ENCODE results near the gene H2BK1.

- TF ChIP-seq REST (IDR thresholded peaks at IDR 0.05; ENCODE audit: insufficient read depth in 1 of 2, low read depth in 2 of 2, low read length in 1 of 2) (no peak), CTCF (IDR thresholded peaks at IDR 0.05) (no peak), POLR2AphosphoS5 (IDR thresholded peaks at IDR 0.05; ENCODE audit: low read depth, low read length) (no peak), TCF7L2 (IDR thresholded peaks at IDR 0.05; ENCODE audit: low read depth, low read length) (no peak), SIN3A (IDR thresholded peaks at IDR 0.05; ENCODE audit: borderline replicate concordance, insufficient read depth, low read depth, low read length) (no peak)
Measured at GRCh38 chr7:151202836-151203235, 7.5 kb downstream of the H2BK1 start.

All from Panc1 (cell line).